HG03520 (cell line): ENCODE results near the gene ZNF689.

Experiments
- ATAC-seq: cut with Tn5 transposase; IDR thresholded peaks from one replicate; pipeline ENCODE4 v1.9.1; 2021; ENCODE audit warnings: mild to moderate bottlenecking, moderate library complexity; ENCODE audit not compliant: unreplicated experiment

ZNF689 gene

GRCh38 chr16:30566531-30566930, 43.7 kb downstream of the ZNF689 start:
- ATAC-seq = no peak

- ATAC-seq = no peak
Measured at GRCh38 chr16:30565984-30566383, 44.2 kb downstream of the ZNF689 start.

DNA sequence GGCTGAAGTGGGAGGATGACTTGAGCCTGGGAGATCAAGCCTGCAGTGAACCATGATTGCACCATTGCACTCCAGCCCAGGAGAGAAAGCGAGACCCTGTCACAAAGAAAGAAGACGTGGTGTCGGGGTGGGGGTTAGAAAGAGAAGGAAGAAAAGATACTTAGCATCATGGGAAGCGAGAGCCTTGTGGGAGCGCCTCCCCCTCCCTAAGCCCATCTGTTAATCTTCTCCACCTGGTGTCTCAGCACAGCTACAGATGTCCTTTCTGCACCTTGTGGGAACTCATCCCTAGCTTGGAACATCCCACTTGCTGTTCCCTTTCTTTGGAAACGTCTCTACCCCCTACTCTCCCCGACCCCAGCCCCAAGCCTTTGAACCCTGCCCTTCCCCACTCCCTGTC, 44.7 kb downstream of the ZNF689 start:
- ATAC-seq = no peak

- no peak for ATAC-seq
Measured at GRCh38 chr16:30562021-30562420, 48.2 kb downstream of the ZNF689 start.

DNA sequence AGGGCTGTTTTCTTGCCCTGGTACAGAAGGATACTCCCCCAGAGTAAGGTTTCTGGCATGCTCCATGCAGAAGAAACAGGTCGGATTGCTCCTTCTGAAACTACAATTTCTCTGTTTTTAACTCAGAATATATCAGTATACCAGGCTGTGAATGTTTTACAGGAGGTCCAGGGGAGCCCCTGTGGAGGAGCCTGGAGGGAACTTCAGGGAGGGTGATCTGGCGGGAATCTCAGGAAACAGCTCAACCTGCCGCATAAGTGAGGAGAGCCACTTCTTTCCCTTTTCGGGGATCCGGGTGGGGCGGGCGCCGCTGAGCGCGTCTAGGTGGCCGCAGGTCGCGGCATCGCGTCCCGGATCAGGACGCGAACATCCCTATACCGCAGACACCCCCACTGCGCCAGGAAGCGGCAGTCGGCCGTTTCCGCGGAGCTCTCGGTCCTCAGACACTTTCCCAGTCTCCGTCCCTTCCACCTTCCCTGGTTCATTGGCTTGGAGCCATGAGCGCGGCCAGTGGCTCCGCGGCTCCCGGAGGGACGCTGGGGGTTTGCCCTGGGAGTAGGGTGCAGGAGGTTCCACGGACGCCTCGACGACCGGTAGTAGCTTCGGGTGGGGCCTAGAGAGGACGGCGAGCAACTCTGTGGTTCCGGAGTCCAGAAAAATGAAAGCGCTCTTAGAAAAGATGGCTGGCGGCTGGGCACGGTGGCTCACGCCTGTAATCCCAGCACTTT, 48.9 kb downstream of the ZNF689 start:
- no peak for ATAC-seq

- no peak for ATAC-seq
Measured at GRCh38 chr16:30559690-30560089, 50.5 kb downstream of the ZNF689 start.

GRCh38 chr16:30558789-30559377, 51.3 kb downstream of the ZNF689 start:
- ATAC-seq = no peak

GRCh38 chr16:30557957-30558788, 52.0 kb downstream of the ZNF689 start, which contains the start of gene ZNF764:
ZNF764 (minus strand) TSS chr16:30558374; CDS start chr16:30558182, 192 bp downstream.
- ATAC-seq = peak; percentile 71

- ATAC-seq = no peak
Measured at GRCh38 chr16:30557707-30557956, 52.6 kb downstream of the ZNF689 start.

GRCh38 chr16:30556125-30556473, 54.1 kb downstream of the ZNF689 start:
- no peak for ATAC-seq

DNA sequence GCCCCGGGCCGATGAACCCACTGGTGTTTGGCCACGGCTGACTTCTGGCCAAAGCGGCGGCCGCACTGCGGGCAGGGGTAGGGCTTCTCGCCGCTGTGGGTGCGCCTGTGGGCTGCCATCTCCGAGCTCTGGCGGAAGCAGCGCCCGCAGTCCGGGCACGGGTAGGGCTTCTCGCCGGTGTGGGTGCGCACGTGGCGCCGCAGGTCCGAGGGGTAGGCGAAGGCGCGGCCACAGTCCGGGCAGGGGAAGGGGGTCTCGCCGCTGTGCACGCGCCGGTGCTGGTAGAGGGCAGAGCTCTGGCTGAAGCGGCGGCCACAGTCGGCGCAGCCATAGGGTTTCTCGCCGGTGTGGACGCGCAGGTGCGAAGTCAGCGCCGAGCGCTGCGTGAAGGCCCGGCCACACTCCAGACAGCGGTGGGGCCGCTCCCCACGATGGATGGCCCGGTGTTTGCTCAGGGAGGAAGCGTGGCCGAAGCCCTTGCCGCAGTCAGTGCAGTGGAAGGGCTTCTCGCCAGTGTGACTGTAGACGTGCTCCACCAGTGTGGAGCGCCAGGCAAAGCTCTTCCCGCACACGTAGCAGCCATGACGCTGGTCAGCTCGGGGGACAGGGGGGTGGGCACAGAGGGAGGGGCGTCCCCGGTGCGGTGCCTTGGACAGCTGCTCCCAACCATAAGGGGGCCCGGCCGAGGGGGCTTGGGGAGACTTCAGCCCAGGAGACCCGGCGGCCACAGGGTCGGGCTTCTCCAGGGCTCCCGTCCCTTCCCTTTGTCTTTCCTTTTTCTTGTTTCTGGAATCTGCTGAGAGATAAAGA, 54.7 kb downstream of the ZNF689 start:
- no peak for ATAC-seq

DNA sequence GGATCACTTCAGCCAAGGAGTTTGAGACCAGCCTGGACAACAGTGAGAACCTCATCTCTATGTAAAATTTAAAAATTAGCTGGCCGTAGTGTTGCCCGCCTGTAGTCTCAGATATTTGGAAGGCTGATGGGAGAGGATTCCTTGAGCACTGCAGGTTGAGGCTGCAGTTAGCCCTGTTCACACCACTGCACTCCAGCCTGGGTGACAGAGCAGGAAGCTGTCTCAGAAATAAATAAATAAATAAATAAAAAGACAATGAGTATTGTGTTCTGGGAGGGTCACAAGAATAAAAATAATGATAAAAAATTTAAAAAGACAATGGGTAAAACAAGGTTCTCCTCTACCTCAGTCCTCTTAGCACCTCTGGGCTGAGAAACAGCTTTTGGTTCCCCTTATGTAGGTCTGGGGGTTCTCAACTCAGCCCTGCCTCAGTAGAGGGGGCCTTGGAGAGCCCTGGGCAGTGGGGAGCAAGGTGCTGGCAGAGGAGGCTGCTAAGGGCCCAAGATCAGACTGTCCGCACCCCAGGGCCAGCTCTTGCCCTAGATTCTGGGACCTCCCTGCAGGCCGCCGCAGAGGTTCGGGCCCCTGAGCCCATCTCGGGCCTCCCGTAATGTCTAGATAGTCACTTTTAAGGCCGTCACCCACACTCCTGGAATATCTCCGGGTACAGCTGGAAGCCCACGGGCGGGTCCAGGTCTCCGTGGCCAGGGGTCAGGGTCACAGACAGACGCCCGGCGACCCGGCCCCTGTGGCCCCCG, 55.5 kb downstream of the ZNF689 start:
- ATAC-seq = no peak

GRCh38 chr16:30553393-30553899, 56.7 kb downstream of the ZNF689 start:
- ATAC-seq = no peak

DNA sequence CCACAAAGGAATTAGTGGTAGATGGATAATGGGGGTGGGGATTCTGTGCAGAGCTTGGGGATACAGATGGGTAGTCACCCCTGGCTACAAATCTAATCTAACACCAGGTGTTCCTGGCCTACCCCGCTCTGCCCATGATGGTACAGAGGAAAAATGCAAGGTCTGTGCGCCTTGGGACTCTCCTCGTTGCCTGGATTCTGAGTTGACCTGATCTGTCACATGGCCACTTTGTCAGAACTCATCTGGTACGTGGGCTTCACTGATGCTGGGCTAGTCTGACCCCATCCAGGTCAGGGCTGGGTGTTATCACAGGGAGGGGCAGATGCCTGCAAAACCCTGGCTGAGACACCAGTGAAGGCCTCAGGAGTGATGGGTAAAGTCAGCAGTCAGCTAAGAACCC, 57.2 kb downstream of the ZNF689 start:
- ATAC-seq = no peak
